GM18873 (cell line): ENCODE results near the gene SMOC1.
"Not testable (repeated sequence)": the region's sequence is repeated elsewhere in the genome, so short reads cannot be mapped to it uniquely, and the experiment has no call there.

ENCODE experiments used
- ATAC-seq: cut with Tn5 transposase; IDR thresholded peaks from one replicate; pipeline ENCODE4 v1.9.1; 2021; ENCODE audit warnings: mild to moderate bottlenecking, moderate library complexity, moderate number of reproducible peaks; ENCODE audit not compliant: unreplicated experiment, low FRiP score

The SMOC1 gene

GRCh38 chr14:69895109-69895508 lies 15.9 kb downstream of the SMOC1 start:
- ATAC-seq, result no peak

GRCh38 chr14:69896080-69896479 lies 16.9 kb downstream of the SMOC1 start:
- ATAC-seq, result no peak

DNA sequence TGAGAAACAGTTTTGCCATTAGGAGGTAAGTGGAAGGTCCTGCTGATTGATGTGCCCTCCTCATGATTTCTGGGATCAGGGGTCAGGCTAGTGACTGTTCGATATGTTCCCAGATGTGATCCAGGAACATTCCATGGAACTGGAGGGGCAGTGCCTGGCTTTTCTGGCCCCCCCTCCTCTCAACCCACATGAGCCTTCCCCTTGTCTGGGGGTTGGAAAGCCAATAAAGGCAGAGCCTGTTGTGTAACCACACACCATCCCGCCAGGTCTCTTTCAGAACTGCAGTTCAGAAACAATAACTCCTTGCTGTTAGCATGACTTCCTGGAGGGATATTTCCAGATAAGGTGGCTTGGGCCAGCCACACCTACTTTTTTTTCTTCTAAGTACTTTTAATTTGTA lies 17.8 kb downstream of the SMOC1 start:
- no peak for ATAC-seq

GRCh38 chr14:69900603-69901002 lies 21.4 kb downstream of the SMOC1 start:
- no peak for ATAC-seq

DNA sequence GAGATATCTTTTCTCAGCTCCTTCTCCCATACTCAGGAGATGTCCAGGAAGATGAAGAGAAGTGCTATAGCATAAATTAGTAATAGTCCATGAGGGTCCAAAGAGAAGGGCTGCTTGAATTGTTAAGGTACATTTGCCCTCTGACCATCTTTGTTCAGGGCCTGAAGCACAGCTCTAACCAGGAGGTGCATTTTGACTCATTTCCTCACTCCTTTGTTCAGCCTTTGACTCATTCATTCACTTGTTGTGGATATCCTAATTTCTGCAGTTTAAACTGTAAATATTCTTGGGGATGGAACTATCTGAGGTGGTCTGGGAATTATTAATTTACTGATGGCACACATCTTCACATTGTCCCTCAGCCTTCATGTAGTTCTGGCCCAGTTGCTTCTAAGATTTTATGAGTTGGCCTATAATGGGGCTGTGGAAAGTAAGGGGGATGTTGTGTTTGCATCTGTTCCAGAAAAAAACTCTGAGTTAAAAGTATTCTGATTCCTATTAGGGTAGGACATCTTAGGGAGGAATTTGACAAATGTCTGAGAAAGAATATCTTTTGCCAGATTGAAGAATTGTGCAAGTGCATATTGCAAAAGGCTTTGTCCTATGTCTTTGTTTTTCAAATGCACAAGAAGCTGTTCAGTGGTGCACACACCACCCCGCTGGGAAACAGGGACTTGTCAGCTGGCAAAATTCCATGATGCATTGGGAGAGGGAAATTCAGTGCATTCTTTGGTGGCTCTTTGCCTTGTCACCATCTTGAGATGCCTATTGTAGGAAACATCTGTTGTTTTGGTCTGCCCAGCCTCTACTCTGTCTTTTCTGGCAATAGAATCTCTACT lies 22.1 kb downstream of the SMOC1 start:
- no peak for ATAC-seq

DNA sequence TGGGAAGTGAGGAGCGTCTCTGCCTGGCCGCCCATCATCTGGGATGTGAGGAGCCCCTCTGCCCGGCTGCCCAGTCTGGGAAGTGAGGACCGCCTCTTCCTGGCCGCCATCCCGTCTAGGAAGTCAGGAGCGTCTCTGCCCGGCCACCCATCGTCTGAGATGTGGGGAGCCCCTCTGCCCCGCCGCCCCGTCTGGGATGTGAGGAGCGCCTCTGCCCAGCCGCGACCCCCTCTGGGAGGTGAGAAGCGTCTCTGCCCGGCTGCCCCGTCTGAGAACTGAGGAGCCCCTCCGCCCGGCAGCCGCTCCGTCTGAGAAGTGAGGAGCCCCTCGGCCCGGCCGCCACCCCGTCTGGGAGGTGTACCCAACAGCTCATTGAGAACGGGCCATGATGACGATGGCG lies 23.8 kb downstream of the SMOC1 start:
- ATAC-seq, result not testable (repeated sequence)

GRCh38 chr14:69904246-69904645 lies 25.0 kb downstream of the SMOC1 start:
- no peak for ATAC-seq

GRCh38 chr14:69906201-69906600 lies 27.0 kb downstream of the SMOC1 start:
- no peak for ATAC-seq

DNA sequence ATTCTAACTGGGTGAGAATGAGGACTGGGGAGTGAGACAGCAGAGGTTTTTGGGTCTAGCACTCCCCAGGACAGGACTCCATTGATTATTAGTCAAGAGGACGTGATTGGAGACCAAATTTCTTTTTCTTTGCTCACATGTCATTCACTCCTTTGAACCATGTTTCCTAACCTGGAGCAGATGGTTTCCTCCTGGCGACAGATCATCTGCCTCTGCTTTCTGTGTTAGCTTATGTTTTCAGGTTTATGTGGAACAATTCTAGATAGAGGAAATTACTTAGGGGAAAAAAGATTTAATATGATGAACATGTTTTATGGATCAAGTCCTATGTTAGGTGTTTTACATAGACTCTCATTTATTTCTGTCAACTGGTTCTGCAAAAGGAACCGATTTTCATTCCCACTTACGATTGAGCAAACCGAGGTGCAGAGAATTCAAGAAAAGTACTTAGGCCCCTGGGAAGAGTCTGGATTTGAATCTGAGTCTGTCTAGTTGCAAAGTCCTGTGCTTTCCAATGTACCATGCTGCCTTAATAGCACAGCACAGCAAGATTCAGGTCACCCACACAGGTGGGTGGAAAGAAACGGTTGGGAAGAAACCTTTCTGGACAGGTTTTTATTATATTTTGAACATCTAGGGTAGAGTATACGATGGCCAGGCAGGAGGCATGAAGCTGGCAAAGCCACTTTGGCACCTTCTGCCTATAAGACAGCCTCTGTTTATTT lies 30.8 kb downstream of the SMOC1 start:
- no peak for ATAC-seq

DNA sequence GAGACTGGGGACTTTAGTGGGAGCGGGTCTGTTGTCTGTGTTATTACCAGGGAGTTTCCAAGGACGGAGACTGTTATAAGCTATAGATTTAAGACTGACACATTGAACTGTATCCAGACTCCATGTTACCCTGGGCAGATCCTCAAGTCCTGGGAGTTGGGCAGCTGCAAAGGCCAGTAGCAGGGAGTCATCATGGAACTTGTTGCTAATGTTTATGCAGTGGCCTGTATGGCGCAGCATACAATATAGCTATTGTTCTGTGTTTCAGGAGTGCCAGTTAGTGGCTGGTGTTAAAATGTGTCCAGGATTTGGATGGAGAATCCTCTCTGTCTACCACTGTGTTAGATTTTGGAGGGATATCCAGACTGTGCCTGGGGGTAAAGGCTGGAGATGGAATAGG lies 31.7 kb downstream of the SMOC1 start:
- ATAC-seq, result no peak

GRCh38 chr14:69913686-69914085 lies 34.5 kb downstream of the SMOC1 start:
- no peak for ATAC-seq

DNA sequence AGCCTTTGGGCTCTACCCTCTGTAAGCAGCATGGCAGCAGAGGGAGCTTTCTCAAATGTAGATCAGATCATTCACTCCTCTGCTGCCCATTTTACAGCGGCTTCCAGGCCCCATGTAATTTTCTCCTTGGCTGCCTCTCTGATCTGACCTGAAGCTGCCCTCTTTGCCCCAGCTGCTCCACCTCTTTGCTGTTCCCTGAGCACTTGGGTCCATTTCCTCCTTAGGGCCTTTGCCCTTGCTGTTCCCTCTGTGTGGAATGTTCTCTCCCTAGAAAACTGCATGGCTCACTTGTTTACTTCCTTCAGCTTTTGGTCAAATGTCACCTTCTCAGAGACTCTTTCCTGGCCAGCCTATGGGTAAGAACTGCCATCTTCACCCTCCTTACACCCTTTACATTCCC lies 37.2 kb downstream of the SMOC1 start:
- no peak for ATAC-seq

- ATAC-seq, result no peak
These were observed 38.1 kb downstream of the SMOC1 start for GRCh38 chr14:69917287-69917686.

- no peak for ATAC-seq
These were observed 40.6 kb downstream of the SMOC1 start for GRCh38 chr14:69919815-69920214.

- ATAC-seq, result no peak
These were observed 41.8 kb downstream of the SMOC1 start for GRCh38 chr14:69921052-69921451.

DNA sequence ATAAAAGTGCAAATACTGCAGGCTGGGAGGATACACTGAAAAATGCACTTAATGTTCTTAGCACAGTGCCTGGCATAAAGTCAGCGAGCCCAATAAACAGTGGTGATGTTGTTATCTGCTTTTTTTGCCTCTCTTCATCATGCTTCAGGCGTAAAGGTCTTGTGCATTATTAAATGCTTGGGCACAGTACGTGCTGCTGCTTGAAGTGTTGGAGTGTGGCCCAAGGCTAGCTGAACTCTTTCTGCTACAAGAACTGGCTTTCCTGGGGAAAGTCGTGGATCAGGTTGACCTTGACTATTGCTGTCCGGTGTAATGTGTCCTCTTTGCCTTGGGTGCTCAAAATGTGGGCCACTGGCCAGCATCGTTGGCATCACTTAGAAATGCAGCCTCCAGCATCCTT lies 43.0 kb downstream of the SMOC1 start:
- no peak for ATAC-seq

- ATAC-seq, result no peak
These were observed 45.0 kb downstream of the SMOC1 start for GRCh38 chr14:69924201-69924600.

GRCh38 chr14:69928111-69928523 lies 48.9 kb downstream of the SMOC1 start:
- no peak for ATAC-seq

GRCh38 chr14:69930780-69931379 lies 51.7 kb downstream of the SMOC1 start:
- ATAC-seq, result no peak

DNA sequence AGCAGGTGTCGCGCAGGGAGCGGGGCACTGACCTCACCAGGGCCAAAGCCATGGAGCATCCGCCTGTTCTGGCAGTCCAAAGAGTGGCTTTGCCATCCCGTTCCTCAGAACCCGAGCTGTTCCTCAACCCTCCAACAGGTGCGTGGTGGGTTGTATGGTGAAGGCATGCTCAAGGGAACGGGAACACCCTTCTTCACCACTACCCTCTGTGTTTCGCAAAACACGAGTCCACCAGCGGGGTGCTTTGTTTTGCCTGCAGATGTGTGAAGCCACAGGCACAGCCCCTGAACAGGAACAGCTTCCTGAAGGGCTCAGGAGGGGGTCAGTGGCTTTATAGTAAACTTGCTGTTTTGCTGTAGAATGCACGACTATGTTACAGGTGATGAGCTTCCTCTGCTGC lies 52.7 kb downstream of the SMOC1 start:
- no peak for ATAC-seq

DNA sequence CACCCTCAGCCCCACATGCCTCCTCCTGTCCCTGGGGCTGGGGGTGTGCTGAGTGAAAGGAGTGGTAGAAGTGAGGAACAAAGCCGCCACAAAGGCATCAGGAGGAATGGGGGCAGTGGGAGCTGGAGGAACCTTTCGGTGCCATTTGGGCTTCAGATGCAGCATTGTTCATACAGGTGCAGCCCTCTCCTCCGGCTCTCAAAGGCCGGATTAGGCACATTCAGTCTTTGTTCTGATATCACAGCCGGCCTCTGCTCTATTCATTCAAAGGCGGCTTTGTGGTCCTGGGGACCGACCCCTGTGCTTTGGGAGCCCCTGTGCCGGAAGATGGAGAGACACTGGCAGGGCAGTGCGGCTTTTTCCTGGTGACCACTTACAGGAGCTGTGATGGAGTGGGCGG lies 53.2 kb downstream of the SMOC1 start:
- ATAC-seq, result no peak
